ENCODE measurements around the gene ZFAND3.

The ZFAND3 gene

DNA sequence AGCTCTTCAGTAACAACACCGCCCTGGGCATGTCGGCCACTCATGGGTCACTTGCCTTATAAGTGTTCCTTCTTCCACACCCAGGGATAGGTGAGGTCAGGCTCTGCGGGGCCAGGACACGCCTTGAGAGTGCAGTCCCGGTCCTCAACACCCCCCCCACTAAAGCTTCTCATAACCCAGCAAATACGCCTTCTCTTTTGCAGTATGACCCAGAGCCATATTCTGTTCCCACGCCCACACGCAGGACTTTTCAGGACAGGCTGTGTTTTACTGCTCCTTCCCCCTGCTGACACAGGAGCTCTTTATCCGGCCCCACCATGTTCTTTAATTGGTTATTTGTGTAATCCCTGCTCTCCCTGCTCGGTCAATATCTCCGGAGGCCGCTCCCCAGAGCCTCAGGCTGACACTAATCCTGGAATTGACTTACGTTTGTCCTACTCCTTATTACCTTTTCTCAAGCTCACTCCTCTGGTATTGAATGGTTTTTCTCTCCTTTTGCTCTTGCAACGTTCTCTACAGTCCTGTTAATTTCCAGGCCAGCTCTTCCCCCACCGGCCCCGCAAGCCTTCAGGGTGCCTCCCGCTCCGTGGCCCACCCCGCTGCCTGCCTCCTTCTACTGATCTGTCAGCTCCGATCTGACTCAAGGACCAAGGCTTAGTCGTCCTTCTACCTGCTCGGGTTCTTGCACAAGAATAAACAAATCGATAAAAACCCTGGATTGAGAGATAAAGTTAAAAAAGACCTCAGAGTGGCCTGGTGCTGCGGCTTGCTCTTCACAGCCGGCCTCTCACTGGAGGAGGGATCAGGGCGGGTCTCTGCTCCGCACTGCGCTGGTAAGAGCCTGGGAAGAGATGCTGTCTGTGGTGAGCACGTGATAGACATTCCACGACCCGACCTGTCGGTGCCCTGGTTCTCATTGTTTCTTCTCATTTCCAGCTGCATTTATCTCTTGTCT is 357.5 kb downstream of the ZFAND3 start:
- Histone ChIP-seq H2AFZ (ENCODE audit: low read length) (no peak overlapping the region), H3K27me3 (ENCODE audit: insufficient read depth, low read length) (no peaks in the 10 kb centered on the region), H3K4me2 (ENCODE audit: low read length) (no peak overlapping the region), H4K20me1 (ENCODE audit: insufficient read depth, low read length) (no peaks in the 10 kb centered on the region), H3K27ac (ENCODE audit: low read depth, low read length, poor library complexity, severe bottlenecking) (no peak overlapping the region), H3K4me1 (ENCODE audit: insufficient read depth, low read length, severe bottlenecking) (no peaks in the 10 kb centered on the region), H3K9me2 (ENCODE audit: low read depth, low read length) (no peaks in the 10 kb centered on the region), H3K79me2 (ENCODE audit: insufficient read depth, low read length) (no peaks in the 10 kb centered on the region), H3K9ac (ENCODE audit: low read length) (no peak overlapping the region), H3K9me3 (ENCODE audit: low read length) (no peaks in the 10 kb centered on the region), H3F3A (ENCODE audit: insufficient read depth, low read length) (no peaks in the 10 kb centered on the region), H3K36me3 (ENCODE audit: insufficient read depth, low read length) (no peaks in the 10 kb centered on the region), H3K4me3 (ENCODE audit: low read depth, low read length, poor library complexity, severe bottlenecking) (no peak overlapping the region)
- TF ChIP-seq EZH2 (IDR thresholded peaks at IDR 0.05; ENCODE audit: borderline replicate concordance, low read length), result no peak
- TF ChIP-seq, protein P1, sequence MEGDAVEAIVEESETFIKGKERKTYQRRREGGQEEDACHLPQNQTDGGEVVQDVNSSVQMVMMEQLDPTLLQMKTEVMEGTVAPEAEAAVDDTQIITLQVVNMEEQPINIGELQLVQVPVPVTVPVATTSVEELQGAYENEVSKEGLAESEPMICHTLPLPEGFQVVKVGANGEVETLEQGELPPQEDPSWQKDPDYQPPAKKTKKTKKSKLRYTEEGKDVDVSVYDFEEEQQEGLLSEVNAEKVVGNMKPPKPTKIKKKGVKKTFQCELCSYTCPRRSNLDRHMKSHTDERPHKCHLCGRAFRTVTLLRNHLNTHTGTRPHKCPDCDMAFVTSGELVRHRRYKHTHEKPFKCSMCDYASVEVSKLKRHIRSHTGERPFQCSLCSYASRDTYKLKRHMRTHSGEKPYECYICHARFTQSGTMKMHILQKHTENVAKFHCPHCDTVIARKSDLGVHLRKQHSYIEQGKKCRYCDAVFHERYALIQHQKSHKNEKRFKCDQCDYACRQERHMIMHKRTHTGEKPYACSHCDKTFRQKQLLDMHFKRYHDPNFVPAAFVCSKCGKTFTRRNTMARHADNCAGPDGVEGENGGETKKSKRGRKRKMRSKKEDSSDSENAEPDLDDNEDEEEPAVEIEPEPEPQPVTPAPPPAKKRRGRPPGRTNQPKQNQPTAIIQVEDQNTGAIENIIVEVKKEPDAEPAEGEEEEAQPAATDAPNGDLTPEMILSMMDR (IDR thresholded peaks at IDR 0.05; ENCODE audit: low read length), result no peak

GRCh38 chr6:38177882-38178583 is 358.5 kb downstream of the ZFAND3 start:
- no peaks in the 10 kb centered on the region for H3K4me1 ChIP-seq (ENCODE audit: insufficient read depth, low read length, severe bottlenecking)
- H3F3A ChIP-seq (ENCODE audit: insufficient read depth, low read length), result no peaks in the 10 kb centered on the region
- no peak overlapping the region for H3K27ac ChIP-seq (ENCODE audit: low read depth, low read length, poor library complexity, severe bottlenecking)
- no peak overlapping the region for H3K4me3 ChIP-seq (ENCODE audit: low read depth, low read length, poor library complexity, severe bottlenecking)
- no peaks in the 10 kb centered on the region for H3K36me3 ChIP-seq (ENCODE audit: insufficient read depth, low read length)
- no peaks in the 10 kb centered on the region for H3K27me3 ChIP-seq (ENCODE audit: insufficient read depth, low read length)
- no peak overlapping the region for H2AFZ ChIP-seq (ENCODE audit: low read length)
- H4K20me1 ChIP-seq (ENCODE audit: insufficient read depth, low read length), result no peaks in the 10 kb centered on the region
- TF ChIP-seq, protein P1 (IDR thresholded peaks at IDR 0.05; ENCODE audit: low read length), result no peak
- no peak for TF ChIP-seq EZH2 (IDR thresholded peaks at IDR 0.05; ENCODE audit: borderline replicate concordance, low read length)
- no peaks in the 10 kb centered on the region for H3K9me3 ChIP-seq (ENCODE audit: low read length)
- H3K79me2 ChIP-seq (ENCODE audit: insufficient read depth, low read length), result no peaks in the 10 kb centered on the region
- H3K9ac ChIP-seq (ENCODE audit: low read length), result no peak overlapping the region
- no peak overlapping the region for H3K4me2 ChIP-seq (ENCODE audit: low read length)
- no peaks in the 10 kb centered on the region for H3K9me2 ChIP-seq (ENCODE audit: low read depth, low read length)

DNA sequence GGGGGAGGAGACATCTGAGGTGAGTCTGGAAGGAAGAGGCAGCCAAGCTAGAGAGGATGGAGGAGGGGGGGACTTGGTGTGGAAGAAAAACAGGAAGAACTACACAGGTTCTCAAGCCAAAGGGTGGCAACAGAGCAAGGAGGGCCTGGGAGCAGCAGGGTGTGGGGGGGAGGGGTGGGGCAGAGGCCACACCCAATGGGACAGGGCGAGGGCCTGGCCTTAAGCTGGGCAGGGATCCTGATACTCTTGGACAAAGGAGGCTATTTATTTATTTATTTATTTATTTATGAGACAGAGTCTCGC is 359.0 kb downstream of the ZFAND3 start:
- Histone ChIP-seq H3K27ac (ENCODE audit: low read depth, low read length, poor library complexity, severe bottlenecking) (no peak overlapping the region), H3K36me3 (ENCODE audit: insufficient read depth, low read length) (no peaks in the 10 kb centered on the region), H3K27me3 (ENCODE audit: insufficient read depth, low read length) (no peaks in the 10 kb centered on the region), H3K4me2 (ENCODE audit: low read length) (no peak overlapping the region), H3K9ac (ENCODE audit: low read length) (no peak overlapping the region), H3F3A (ENCODE audit: insufficient read depth, low read length) (no peaks in the 10 kb centered on the region), H3K4me1 (ENCODE audit: insufficient read depth, low read length, severe bottlenecking) (no peaks in the 10 kb centered on the region), H4K20me1 (ENCODE audit: insufficient read depth, low read length) (no peaks in the 10 kb centered on the region), H3K9me3 (ENCODE audit: low read length) (no peaks in the 10 kb centered on the region), H3K4me3 (ENCODE audit: low read depth, low read length, poor library complexity, severe bottlenecking) (no peak overlapping the region), H3K9me2 (ENCODE audit: low read depth, low read length) (no peaks in the 10 kb centered on the region), H2AFZ (ENCODE audit: low read length) (no peak overlapping the region), H3K79me2 (ENCODE audit: insufficient read depth, low read length) (no peaks in the 10 kb centered on the region)
- TF ChIP-seq, protein P1 (IDR thresholded peaks at IDR 0.05; ENCODE audit: low read length), result no peak
- no peak for TF ChIP-seq EZH2 (IDR thresholded peaks at IDR 0.05; ENCODE audit: borderline replicate concordance, low read length)

Data from OCI-LY1 (cell line).